Gastrocnemius medialis (tissue), 4 donors: Measurements from ENCODE around the gene CHCHD1. TPM values are rescaled to one million over a fixed set of nuclear protein-coding genes. Genes with fewer than 3 reads are reported as not detected.

Experiments used
- ATAC-seq, 2 donors: fragments of 150-250 bp; one replicate each; pipeline ENCODE4 v1.9.1; 2016
- DNase-seq, 2 donors: peaks; one replicate each; pipeline ENCODE4 v3.0.0-alpha.2; 2019
- H3K27ac ChIP-seq, 4 donors: fragments of 200-600 bp; sonication (generic); 1 replicate in 1 of 4; 2 replicates in 3 of 4; pipeline ENCODE4 v1.5.1; 2016 to 2018; ENCODE audit warnings: mild to moderate bottlenecking in 2 of 4, moderate library complexity in 1 of 4
- H3K27me3 ChIP-seq, 3 donors: fragments of 200-600 bp; sonication (generic) in 2 of 3; 1 replicate in 1 of 3; 2 replicates in 2 of 3; pipeline versions ENCODE4 v1.5.1 to v1.6.0; 2016 to 2019; ENCODE audit warnings: mild to moderate bottlenecking in 1 of 3, moderate library complexity in 1 of 3
- H3K36me3 ChIP-seq, 2 donors: fragments of 200-600 bp; sonication (generic) in 1 of 2; one replicate each; pipeline ENCODE4 v1.5.1; 2017 to 2018
- H3K4me1 ChIP-seq, 2 donors: fragments of 200-600 bp; sonication (generic) in 1 of 2; one replicate each; pipeline ENCODE4 v1.5.1; 2016 to 2017; ENCODE audit warnings: mild to moderate bottlenecking in 2 of 2
- H3K4me3 ChIP-seq, 4 donors: fragments of 200-600 bp; sonication (generic) in 3 of 4; 1 replicate in 1 of 4; 2 replicates in 3 of 4; pipeline ENCODE4 v1.5.1; 2016 to 2019; ENCODE audit warnings: mild to moderate bottlenecking in 2 of 4
- H3K9me3 ChIP-seq, 3 donors: fragments of 200-600 bp; sonication (generic) in 2 of 3; 1 replicate in 1 of 3; 2 replicates in 2 of 3; pipeline ENCODE4 v1.5.1; 2016 to 2019
- POLR2A ChIP-seq, 2 donors: fragments of 450-650 bp; IDR thresholded peaks; one replicate each; pipeline ENCODE4 v1.6.1; 2017; ENCODE audit warnings: antibody characterized with exemption in 2 of 2, mild to moderate bottlenecking in 2 of 2, moderate library complexity in 2 of 2
- in situ Hi-C, 4 donors: fragments of 200-750 bp; cut with MboI; loops; one replicate each; pipeline versions ENCODE4 v1.15.0 to v1.8.0; 2017; ENCODE audit warnings: low sequenced_read_pairs in 4 of 4
- intact Hi-C: fragments of 100-400 bp; cut with DNase I; formaldehyde crosslinking; loops from one replicate; pipeline ENCODE4 v1.15.1; 2023; ENCODE audit warnings: low total_unique reads
- total RNA-seq, 4 donors: library from RNA; depleted of rRNA; stranded (reverse); fragments of >200 nt; gene quantifications; one replicate each; pipeline versions ENCODE4 v1.1.0 to v1.2.3, GENCODE V29; 2016
- TF ChIP-seq, protein P1 (sequence below), 5 experiments: fragments of 450-650 bp in 3 of 5; fragments of 200-600 bp in 2 of 5; sonication (generic) in 2 of 5; IDR thresholded peaks in 4 of 5; conservative IDR thresholded peaks in 1 of 5; 1 replicate in 4 of 5; 2 replicates in 1 of 5; pipeline ENCODE4 v1.5.1; 2016 to 2019; ENCODE audit warnings: antibody characterized with exemption in 5 of 5, mild to moderate bottlenecking in 3 of 5, moderate library complexity in 3 of 5

The CHCHD1 gene
- total RNA-seq, 4 donors from 2014 or later: 25.3 to 41.8 (median 32.7) TPM

DNA sequence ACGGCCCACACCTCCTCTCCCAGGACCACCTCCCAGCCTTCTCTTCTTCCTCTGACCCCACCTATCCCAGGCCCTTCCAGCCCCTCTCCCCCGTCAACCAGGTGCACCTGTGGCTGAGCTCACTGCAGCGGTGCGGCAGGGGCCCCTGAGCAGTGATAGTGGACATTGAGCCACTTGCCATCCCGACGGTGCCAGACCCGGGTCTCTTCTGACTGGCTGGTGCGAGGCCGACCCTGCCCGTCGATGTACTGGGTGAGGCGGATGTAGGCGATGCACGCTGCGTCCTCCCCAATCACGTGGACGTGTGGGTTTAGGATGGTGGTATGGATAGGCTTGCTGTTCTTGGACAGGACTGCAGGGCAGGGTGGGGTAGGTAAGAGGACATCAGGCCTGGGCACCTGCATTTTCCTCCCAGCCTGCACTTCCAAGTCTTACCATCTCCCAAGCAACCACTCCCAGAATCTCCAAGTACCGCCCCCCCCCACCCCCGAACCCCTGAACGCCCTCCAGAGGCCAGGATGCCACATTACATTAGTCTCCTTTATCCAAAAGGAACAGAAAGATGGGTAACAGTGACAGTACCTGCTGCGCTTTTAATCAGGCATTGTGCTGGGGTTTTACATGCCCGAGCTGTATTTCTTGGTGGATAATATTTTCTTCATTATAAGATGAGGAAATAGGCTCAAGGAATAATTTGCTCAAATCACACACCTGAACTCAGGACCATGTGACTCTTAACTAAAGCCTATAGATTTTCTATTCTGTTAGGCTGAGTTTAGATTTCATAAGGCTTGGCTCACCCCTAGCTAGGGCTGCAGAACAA lies 33.3 kb downstream of the CHCHD1 start:
- peaks cover 16 to 34% of the 10 kb centered on the region in 2 donors for H3K4me1 ChIP-seq
- no peak overlapping the region for H3K4me3 ChIP-seq
- no peaks in the 10 kb centered on the region for H3K27me3 ChIP-seq
- no peak for TF ChIP-seq POLR2A (IDR thresholded peaks at IDR 0.05)
- TF ChIP-seq, protein P1, sequence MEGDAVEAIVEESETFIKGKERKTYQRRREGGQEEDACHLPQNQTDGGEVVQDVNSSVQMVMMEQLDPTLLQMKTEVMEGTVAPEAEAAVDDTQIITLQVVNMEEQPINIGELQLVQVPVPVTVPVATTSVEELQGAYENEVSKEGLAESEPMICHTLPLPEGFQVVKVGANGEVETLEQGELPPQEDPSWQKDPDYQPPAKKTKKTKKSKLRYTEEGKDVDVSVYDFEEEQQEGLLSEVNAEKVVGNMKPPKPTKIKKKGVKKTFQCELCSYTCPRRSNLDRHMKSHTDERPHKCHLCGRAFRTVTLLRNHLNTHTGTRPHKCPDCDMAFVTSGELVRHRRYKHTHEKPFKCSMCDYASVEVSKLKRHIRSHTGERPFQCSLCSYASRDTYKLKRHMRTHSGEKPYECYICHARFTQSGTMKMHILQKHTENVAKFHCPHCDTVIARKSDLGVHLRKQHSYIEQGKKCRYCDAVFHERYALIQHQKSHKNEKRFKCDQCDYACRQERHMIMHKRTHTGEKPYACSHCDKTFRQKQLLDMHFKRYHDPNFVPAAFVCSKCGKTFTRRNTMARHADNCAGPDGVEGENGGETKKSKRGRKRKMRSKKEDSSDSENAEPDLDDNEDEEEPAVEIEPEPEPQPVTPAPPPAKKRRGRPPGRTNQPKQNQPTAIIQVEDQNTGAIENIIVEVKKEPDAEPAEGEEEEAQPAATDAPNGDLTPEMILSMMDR (IDR thresholded peaks at IDR 0.05 in 4 of 5, conservative IDR thresholded peaks at IDR 0.05 in 1 of 5): peak in 1 of 5 experiments; percentile 31
- peak overlapping the region in 2 of 4 donors; percentile 58 to 82 for H3K27ac ChIP-seq
- ATAC-seq: no peak
- no peak for DNase-seq
- in situ Hi-C loops (no loop called here), intact Hi-C loops (loop anchor here (5.0 kb wide), 1 partner anchor 57 kb away; the partner anchor contains the start of gene CAMK2G)
- no peaks in the 10 kb centered on the region for H3K9me3 ChIP-seq
- H3K36me3 ChIP-seq: peaks cover 0 to 21% of the 10 kb centered on the region in 2 donors

DNA sequence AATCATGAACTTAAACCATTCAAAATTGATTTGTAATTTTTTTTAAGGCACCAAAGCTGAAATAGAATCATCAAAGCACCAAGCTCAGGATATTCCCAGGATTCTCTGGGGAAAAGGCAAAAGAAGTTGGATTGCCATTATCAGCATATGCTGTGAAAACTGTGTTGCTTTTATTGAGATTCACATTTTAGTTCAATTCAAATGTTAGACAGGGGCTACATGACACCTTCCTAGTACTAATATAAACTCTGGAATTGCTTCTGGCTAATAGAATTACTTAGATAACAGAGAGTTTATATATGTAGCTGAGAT lies 33.8 kb downstream of the CHCHD1 start:
- no peak overlapping the region for H3K4me3 ChIP-seq
- TF ChIP-seq, protein P1 (IDR thresholded peaks at IDR 0.05 in 4 of 5, conservative IDR thresholded peaks at IDR 0.05 in 1 of 5): no peak
- TF ChIP-seq POLR2A (IDR thresholded peaks at IDR 0.05): no peak
- intact Hi-C loops: no loop called here
- H3K36me3 ChIP-seq: peaks cover 0 to 21% of the 10 kb centered on the region in 2 donors
- DNase-seq (no peak), ATAC-seq (no peak)
- H3K27me3 ChIP-seq: no peaks in the 10 kb centered on the region
- H3K4me1 ChIP-seq: peaks cover 11 to 29% of the 10 kb centered on the region in 2 donors
- in situ Hi-C loops: no loop called here
- no peaks in the 10 kb centered on the region for H3K9me3 ChIP-seq
- peak overlapping the region; percentile 27 to 82 (median 47) for H3K27ac ChIP-seq

DNA sequence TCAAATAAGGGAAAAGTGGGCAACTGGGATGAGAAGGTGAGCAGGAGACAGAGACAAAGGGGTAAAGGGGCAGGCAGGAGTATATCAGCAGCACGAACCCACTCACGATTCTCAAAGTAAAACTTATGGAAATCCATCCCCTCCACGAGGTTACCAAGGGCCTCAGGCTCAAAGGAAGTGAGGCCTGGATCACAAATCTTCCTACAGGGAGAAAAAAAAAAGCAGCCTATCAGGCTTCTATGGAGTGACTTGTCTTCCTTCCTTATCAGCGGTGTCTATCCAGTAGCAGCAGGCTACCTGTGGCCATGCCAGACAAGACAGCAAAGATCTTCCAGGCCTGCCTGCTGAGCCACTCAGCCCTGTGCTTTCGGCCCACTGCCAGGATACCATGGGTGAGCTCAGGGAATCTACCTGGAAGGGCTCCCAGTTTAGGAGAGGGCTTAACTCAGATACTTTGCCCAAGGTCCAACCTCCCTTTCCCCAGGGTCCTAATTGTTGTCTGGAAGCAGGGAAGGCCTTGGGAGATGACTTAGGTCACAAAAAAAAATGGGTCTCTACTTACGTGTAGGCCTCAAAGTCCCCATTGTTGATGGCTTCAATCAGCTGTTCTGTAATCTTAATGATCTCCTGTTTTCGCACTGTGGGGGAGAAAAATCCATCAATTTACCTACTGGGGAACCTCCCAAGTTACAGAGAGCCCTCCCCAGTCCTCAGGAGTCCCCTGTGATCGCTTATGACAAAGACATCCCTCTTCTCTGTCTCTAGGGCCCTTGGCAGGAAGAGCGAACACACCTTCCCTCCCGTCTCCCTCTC lies 35.3 kb downstream of the CHCHD1 start:
- in situ Hi-C loops (no loop called here), intact Hi-C loops (no loop called here)
- H3K36me3 ChIP-seq: peaks cover 0 to 26% of the 10 kb centered on the region in 2 donors
- DNase-seq: peak; percentile 23 to 60
- H3K4me3 ChIP-seq: no peak overlapping the region
- TF ChIP-seq POLR2A (IDR thresholded peaks at IDR 0.05): no peak
- TF ChIP-seq, protein P1 (IDR thresholded peaks at IDR 0.05 in 4 of 5, conservative IDR thresholded peaks at IDR 0.05 in 1 of 5): no peak
- peak in 1 of 2 donors; percentile 17 for ATAC-seq
- no peaks in the 10 kb centered on the region for H3K27me3 ChIP-seq
- H3K27ac ChIP-seq: peak overlapping the region; percentile 36 to 82 (median 52)
- H3K9me3 ChIP-seq: no peaks in the 10 kb centered on the region
- H3K4me1 ChIP-seq: peaks cover 11 to 27% of the 10 kb centered on the region in 2 donors

DNA sequence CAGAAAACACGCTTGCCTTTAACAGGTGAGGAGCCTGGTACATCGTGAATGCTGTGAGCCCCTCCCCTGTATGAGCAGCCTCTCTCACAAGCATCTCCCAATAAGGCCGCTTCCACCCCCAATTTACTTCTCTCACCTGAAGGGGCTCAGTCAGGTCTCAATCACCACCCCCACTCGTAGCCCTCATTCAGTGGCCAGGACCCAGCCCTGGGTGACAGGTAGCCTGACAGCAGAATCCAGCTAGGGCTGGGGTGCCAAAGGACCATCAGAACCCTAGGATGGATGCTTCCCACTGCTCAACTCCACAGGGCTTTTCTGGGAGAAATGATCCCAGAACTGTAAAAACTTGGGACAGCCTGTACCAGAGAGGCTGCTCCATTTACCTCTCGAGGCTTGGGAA lies 36.0 kb downstream of the CHCHD1 start:
- intact Hi-C loops (no loop called here), in situ Hi-C loops (no loop called here)
- no peaks in the 10 kb centered on the region for H3K9me3 ChIP-seq
- peaks cover 11 to 26% of the 10 kb centered on the region in 2 donors for H3K4me1 ChIP-seq
- H3K27ac ChIP-seq: peak overlapping the region in 3 of 4 donors; percentile 33 to 82 (median 58)
- no peak overlapping the region for H3K4me3 ChIP-seq
- no peaks in the 10 kb centered on the region for H3K27me3 ChIP-seq
- H3K36me3 ChIP-seq: peaks cover 0 to 26% of the 10 kb centered on the region in 2 donors
- TF ChIP-seq, protein P1 (IDR thresholded peaks at IDR 0.05 in 4 of 5, conservative IDR thresholded peaks at IDR 0.05 in 1 of 5): no peak
- no peak for TF ChIP-seq POLR2A (IDR thresholded peaks at IDR 0.05)
- DNase-seq: no peak
- no peak for ATAC-seq
